Endothelial cell of umbilical vein (primary cell): ENCODE measurements around the gene ELOA. TPM values are rescaled to one million over a fixed set of nuclear protein-coding genes. Genes with fewer than 3 reads are reported as not detected.
"Not testable (repeated sequence)": the region's sequence is repeated elsewhere in the genome, so short reads cannot be mapped to it uniquely, and the experiment has no call there.

Experiments
- BruUV-seq: library from RNA; stranded (reverse); fragments of 400-500 nt; replicated peaks from 2 replicates; lab custom pipeline; 2021; lab: Mats Ljungman, UMichigan
- CTCF ChIA-PET: fragments of 300-600, 350-600 bp; sonication (Branson Sonifier 250); formaldehyde crosslinking; loops from one replicate; lab custom pipeline; 2021; ENCODE audit warnings: antibody characterized with exemption, inconsistent platforms; lab: Charles Lee
- POLR2A ChIA-PET: fragments of 300-600, 350-600 bp; sonication (Branson Sonifier 250); formaldehyde crosslinking; loops from one replicate; lab custom pipeline; 2021; ENCODE audit warnings: antibody characterized with exemption, inconsistent platforms; lab: Charles Lee
- DNase-seq: peaks from one replicate; pipeline ENCODE4 v3.0.0-alpha.2; 2011; ENCODE audit warnings: low read depth, low spot score
- FAIRE-seq: peaks from 2 replicates; lab custom pipeline; 2011; peaks lifted over from hg19 to GRCh38; lab: Jason Lieb, UNC
- H2AFZ ChIP-seq: 2 replicates; pipeline ENCODE4 v1.6.0; 2012; ENCODE audit warnings: low read depth, low read length, control low read depth, inconsistent platforms
- H3K27ac ChIP-seq: 2 replicates; pipeline ENCODE4 v1.5.1; 2011; ENCODE audit warnings: low read depth, mild to moderate bottlenecking, control low read depth, low read length, moderate library complexity; ENCODE audit not compliant: insufficient read depth
- H3K27me3 ChIP-seq, 2 experiments: 2 replicates each; pipeline versions ENCODE4 v1.6.0 to v1.6.1; 2011; ENCODE audit warnings: low read length in 2 of 2, mixed read lengths in 1 of 2; ENCODE audit not compliant: control insufficient read depth in 2 of 2, insufficient read depth in 2 of 2
- H3K36me3 ChIP-seq, 2 experiments: 2 replicates in 1 of 2; 3 replicates in 1 of 2; pipeline ENCODE4 v1.5.1; 2011; ENCODE audit warnings: low read length in 2 of 2, mild to moderate bottlenecking in 1 of 2, moderate library complexity in 1 of 2; ENCODE audit not compliant: control insufficient read depth in 2 of 2, insufficient read depth in 2 of 2; ENCODE audit errors: extremely low read depth in 1 of 2
- H3K4me1 ChIP-seq: 3 replicates; pipeline ENCODE4 v1.5.1; 2011; ENCODE audit warnings: mild to moderate bottlenecking, low read length; ENCODE audit not compliant: control insufficient read depth, insufficient read depth; ENCODE audit errors: extremely low read depth
- H3K4me2 ChIP-seq: 2 replicates; pipeline ENCODE4 v1.6.1; 2011; ENCODE audit warnings: low read length, control low read depth, mixed read lengths; ENCODE audit not compliant: insufficient read depth
- H3K4me3 ChIP-seq, 3 experiments: fragments of 200-600 bp in 1 of 3; sonication (generic), shearing (Covaris generic) in 1 of 3; replicated peaks in 1 of 3; 2 replicates each; pipeline ENCODE4 v1.5.1; 2011 to 2016; ENCODE audit warnings: control low read depth in 3 of 3, low read length in 3 of 3, mild to moderate bottlenecking in 2 of 3, inconsistent platforms in 1 of 3, low read depth in 1 of 3, moderate library complexity in 1 of 3; ENCODE audit not compliant: insufficient read depth in 1 of 3
- H3K79me2 ChIP-seq: 2 replicates; pipeline ENCODE4 v1.6.0; 2012; ENCODE audit warnings: low read length, inconsistent platforms; ENCODE audit not compliant: control insufficient read depth, insufficient read depth
- H3K9ac ChIP-seq: replicated peaks from 2 replicates; pipeline ENCODE3; 2011; ENCODE audit warnings: low read length, control low read depth; ENCODE audit not compliant: insufficient read depth; ENCODE audit errors: extremely low read depth
- H3K9me1 ChIP-seq: replicated peaks from 3 replicates; pipeline ENCODE4 v1.6.0; 2011; ENCODE audit warnings: mild to moderate bottlenecking, low read length; ENCODE audit not compliant: control insufficient read depth, insufficient read depth; ENCODE audit errors: extremely low read depth
- H3K9me3 ChIP-seq: replicated peaks from 2 replicates; pipeline ENCODE4 v1.5.1; 2012; ENCODE audit warnings: low read length, inconsistent platforms; ENCODE audit not compliant: control insufficient read depth, insufficient read depth
- H4K20me1 ChIP-seq: replicated peaks from 2 replicates; pipeline ENCODE3; 2011; ENCODE audit warnings: mild to moderate bottlenecking, low read length; ENCODE audit not compliant: control insufficient read depth, insufficient read depth; ENCODE audit errors: extremely low read depth
- FOS ChIP-seq: IDR thresholded peaks from 2 replicates; pipeline ENCODE4 v1.6.1; 2011; ENCODE audit warnings: mild to moderate bottlenecking, low read length, moderate library complexity, borderline replicate concordance; ENCODE audit not compliant: insufficient read depth
- GATA2 ChIP-seq: IDR thresholded peaks from 2 replicates; pipeline ENCODE4 v1.7.0; 2011; ENCODE audit warnings: low read depth, mild to moderate bottlenecking, moderate library complexity, mixed read lengths, low read length; ENCODE audit not compliant: insufficient read length, insufficient read depth
- MYC ChIP-seq: IDR thresholded peaks from one replicate; pipeline ENCODE4 v1.6.1; 2011; ENCODE audit warnings: mild to moderate bottlenecking, low read depth, low read length
- POLR2A ChIP-seq: IDR thresholded peaks from 2 replicates; pipeline ENCODE4 v1.6.1; 2012; ENCODE audit warnings: low read depth, mild to moderate bottlenecking, control low read depth, low read length
- dilution Hi-C: fragments of 300-500 bp; cut with MboI; formaldehyde crosslinking; loops from one replicate; pipeline ENCODE4 v1.15.0; 2019; ENCODE audit warnings: low sequenced_read_pairs; ENCODE audit not compliant: extremely low pct_ligation_motif_present
- intact Hi-C: fragments of 100-400 bp; cut with micrococcal nuclease; formaldehyde crosslinking; loops from one replicate; pipeline ENCODE4 v1.10.0; 2022
- polyA plus RNA-seq, 4 experiments: library from polyadenylated mRNA; depleted of rRNA in 3 of 4; stranded (reverse) in 3 of 4; unstranded in 1 of 4; fragments of >200 nt; gene quantifications; 2 replicates each; pipeline versions ENCODE4 v1.2.1 to v1.2.3, GENCODE V29; 2011 to 2012; ENCODE audit warnings: missing spikeins in 1 of 4
- total RNA-seq: library from RNA; stranded (reverse); gene quantifications from 2 replicates; pipeline ENCODE4 v1.2.3, GENCODE V29; 2021
- TF ChIP-seq, protein P1 (sequence below), 2 donors: IDR thresholded peaks; 1 replicate in 1 of 2; 2 replicates in 1 of 2; pipeline ENCODE4 v1.5.1; 2011; ENCODE audit warnings: low read length in 2 of 2, mild to moderate bottlenecking in 2 of 2, moderate library complexity in 2 of 2, control low read depth in 1 of 2, inconsistent platforms in 1 of 2, low read depth in 1 of 2; ENCODE audit not compliant: insufficient read depth in 1 of 2; ENCODE audit errors: extremely low read depth in 1 of 2

Gene ELOA
- total and polyA plus RNA-seq, 2 donors (not counting 3 experiments of a cell fraction or from before 2014, with no cell fraction given): 11.9 to 42.6 TPM

DNA sequence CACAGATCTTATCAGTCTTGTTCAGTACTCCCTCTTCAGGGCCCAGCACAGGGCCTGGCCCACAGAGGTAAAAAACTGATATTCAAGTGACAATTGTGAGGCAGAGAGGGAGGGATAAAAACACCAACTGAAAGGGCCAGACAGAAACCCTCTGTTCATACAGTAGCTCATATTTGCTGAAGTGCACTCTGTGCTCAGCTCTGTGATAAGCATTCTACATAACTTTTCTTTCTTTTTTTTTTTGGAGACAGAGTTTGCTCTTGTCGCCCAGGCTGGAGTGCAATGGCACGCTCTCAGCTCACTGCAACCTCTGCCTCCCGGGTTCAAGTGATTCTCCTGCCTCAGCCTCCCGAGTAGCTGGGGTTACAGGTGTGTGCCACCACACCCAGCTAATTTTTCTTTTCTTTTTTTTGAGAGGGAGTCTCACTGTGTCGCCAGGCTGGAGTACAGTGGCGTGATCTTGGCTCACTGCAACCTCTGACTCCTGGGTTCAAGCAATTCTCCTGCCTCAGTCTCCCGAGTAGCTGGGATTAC lies 59.6 kb downstream of the ELOA start:
- FAIRE-seq, H2AFZ ChIP-seq, BruUV-seq, H3K36me3 ChIP-seq, H3K4me2 ChIP-seq, H3K27ac ChIP-seq, POLR2A ChIA-PET, H3K9me1 ChIP-seq, H3K4me3 ChIP-seq, H4K20me1 ChIP-seq, H3K79me2 ChIP-seq, DNase-seq, H3K9ac ChIP-seq, H3K9me3 ChIP-seq, H3K27me3 ChIP-seq, dilution Hi-C loops: not testable (repeated sequence)
- intact Hi-C loops: loop anchor here (5.0 kb wide), 1 partner anchor 246 kb away; the partner anchor contains the start of gene ID3
- H3K4me1 ChIP-seq: peaks cover 15% of the 10 kb centered on the region
- CTCF ChIA-PET: interaction anchor here (0.9 to 2.1 kb wide), 6 partner anchors 8 to 186 kb away, joined by 3 to 6 read pairs (median 4); partner anchors contain the start of genes HMGCL and PITHD1

- H3K27ac ChIP-seq: no peak overlapping the region
- no peaks in the 10 kb centered on the region for H3K9me1 ChIP-seq
- H3K79me2 ChIP-seq: no peaks in the 10 kb centered on the region
- no peaks in the 10 kb centered on the region for H4K20me1 ChIP-seq
- peaks cover 15% of the 10 kb centered on the region for H3K4me1 ChIP-seq
- TF ChIP-seq MYC: no peak
- no peak for TF ChIP-seq FOS
- no peak for TF ChIP-seq GATA2
- no peak for TF ChIP-seq POLR2A
- TF ChIP-seq, protein P1, sequence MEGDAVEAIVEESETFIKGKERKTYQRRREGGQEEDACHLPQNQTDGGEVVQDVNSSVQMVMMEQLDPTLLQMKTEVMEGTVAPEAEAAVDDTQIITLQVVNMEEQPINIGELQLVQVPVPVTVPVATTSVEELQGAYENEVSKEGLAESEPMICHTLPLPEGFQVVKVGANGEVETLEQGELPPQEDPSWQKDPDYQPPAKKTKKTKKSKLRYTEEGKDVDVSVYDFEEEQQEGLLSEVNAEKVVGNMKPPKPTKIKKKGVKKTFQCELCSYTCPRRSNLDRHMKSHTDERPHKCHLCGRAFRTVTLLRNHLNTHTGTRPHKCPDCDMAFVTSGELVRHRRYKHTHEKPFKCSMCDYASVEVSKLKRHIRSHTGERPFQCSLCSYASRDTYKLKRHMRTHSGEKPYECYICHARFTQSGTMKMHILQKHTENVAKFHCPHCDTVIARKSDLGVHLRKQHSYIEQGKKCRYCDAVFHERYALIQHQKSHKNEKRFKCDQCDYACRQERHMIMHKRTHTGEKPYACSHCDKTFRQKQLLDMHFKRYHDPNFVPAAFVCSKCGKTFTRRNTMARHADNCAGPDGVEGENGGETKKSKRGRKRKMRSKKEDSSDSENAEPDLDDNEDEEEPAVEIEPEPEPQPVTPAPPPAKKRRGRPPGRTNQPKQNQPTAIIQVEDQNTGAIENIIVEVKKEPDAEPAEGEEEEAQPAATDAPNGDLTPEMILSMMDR (IDR thresholded peaks at IDR 0.05; ENCODE audit: extremely low read depth in 1 of 2, insufficient read depth in 1 of 2, low read depth in 1 of 2, low read length in 2 of 2): no peak
- no peak overlapping the region for H3K4me2 ChIP-seq
- H2AFZ ChIP-seq: no peak overlapping the region
- H3K4me3 ChIP-seq: no peak overlapping the region
- H3K36me3 ChIP-seq: peaks cover 0 to 2% of the 10 kb centered on the region in 2 experiments
- H3K9me3 ChIP-seq: no peaks in the 10 kb centered on the region
- H3K27me3 ChIP-seq: no peaks in the 10 kb centered on the region
- ChIA-PET POLR2A (no interaction called here), CTCF (interaction anchor here (0.7 to 1.3 kb wide), 4 partner anchors 32 to 186 kb away, joined by 3 to 4 read pairs (median 4); partner anchors contain the start of gene FUCA1)
- DNase-seq (no peak), FAIRE-seq (no peak)
- dilution Hi-C loops (no loop called here), intact Hi-C loops (loop anchor here (5.0 kb wide), 1 partner anchor 246 kb away; the partner anchor contains the start of gene ID3)
- no TSS peak for BruUV-seq
- no peak overlapping the region for H3K9ac ChIP-seq
These were observed 60.4 kb downstream of the ELOA start for GRCh38 chr1:23803674-23804073.
